ENCODE data around the gene CD276.

The CD276 gene

DNA sequence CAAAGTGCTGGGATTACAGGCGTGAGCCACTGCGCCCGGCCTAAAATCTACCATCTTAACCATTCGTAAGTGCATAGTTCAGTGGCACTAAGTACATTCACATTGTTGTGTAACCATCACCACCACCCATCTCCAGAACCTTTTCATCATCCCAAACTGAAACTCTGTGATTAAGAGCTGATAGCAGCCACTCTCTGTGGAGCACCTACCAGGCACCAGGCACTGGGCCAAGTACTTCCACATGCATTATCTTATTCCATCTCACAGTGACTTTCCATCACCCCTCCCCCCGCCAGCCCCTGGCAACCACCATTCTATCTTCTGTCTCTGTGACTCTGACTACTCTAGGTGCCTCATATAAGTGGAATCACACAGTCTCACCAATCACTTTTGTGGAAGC lies 71.3 kb downstream of the CD276 start:
- Histone ChIP-seq H3K9ac (no peak overlapping the region), H3K4me3 (ENCODE audit: low read depth, low read length) (no peak overlapping the region), H3K9me3 (ENCODE audit: control insufficient read depth, low read length) (no peaks in the 10 kb centered on the region), H3K79me2 (no peaks in the 10 kb centered on the region), H3K27ac (no peak overlapping the region), H3K36me3 (ENCODE audit: control insufficient read depth, insufficient read depth, low read length) (no peaks in the 10 kb centered on the region), H3K4me1 (no peaks in the 10 kb centered on the region), H2AFZ (no peak overlapping the region), H3K4me2 (ENCODE audit: low read length) (no peak overlapping the region), H3K27me3 (ENCODE audit: control insufficient read depth, insufficient read depth, low read length) (no peaks in the 10 kb centered on the region)
- TF ChIP-seq CTCF (IDR thresholded peaks at IDR 0.05), result no peak

DNA sequence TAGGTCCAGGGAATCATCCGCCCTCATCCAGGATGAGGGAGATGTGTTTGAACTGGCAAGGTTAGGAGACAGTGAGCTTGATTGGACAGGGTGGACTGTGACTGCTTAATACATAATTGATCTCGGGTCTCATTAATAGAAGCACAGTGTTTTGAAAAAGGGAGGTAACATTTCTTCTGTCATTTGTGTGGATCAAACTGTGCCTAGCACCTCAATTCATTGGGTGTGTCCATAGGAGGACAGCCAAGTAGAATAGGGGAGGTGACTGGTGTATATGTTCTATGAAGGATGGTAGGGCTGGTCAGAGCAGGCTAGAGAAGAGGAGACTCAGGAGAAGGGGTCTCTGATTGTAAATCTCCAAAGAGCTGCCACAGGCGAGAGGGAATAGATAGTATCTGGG lies 71.8 kb downstream of the CD276 start:
- H3K27ac ChIP-seq, result no peak overlapping the region
- no peak for TF ChIP-seq CTCF (IDR thresholded peaks at IDR 0.05)
- H3K79me2 ChIP-seq, result no peaks in the 10 kb centered on the region
- H3K4me2 ChIP-seq (ENCODE audit: low read length), result no peak overlapping the region
- H3K9ac ChIP-seq, result no peak overlapping the region
- H3K9me3 ChIP-seq (ENCODE audit: control insufficient read depth, low read length), result no peaks in the 10 kb centered on the region
- H2AFZ ChIP-seq, result no peak overlapping the region
- H3K4me3 ChIP-seq (ENCODE audit: low read depth, low read length), result no peak overlapping the region
- H3K4me1 ChIP-seq, result no peaks in the 10 kb centered on the region
- H3K36me3 ChIP-seq (ENCODE audit: control insufficient read depth, insufficient read depth, low read length), result no peaks in the 10 kb centered on the region
- H3K27me3 ChIP-seq (ENCODE audit: control insufficient read depth, insufficient read depth, low read length), result no peaks in the 10 kb centered on the region

GRCh38 chr15:73756390-73756789 lies 72.2 kb downstream of the CD276 start:
- H2AFZ ChIP-seq, result no peak overlapping the region
- H3K9ac ChIP-seq, result no peak overlapping the region
- no peaks in the 10 kb centered on the region for H3K27me3 ChIP-seq (ENCODE audit: control insufficient read depth, insufficient read depth, low read length)
- no peaks in the 10 kb centered on the region for H3K9me3 ChIP-seq (ENCODE audit: control insufficient read depth, low read length)
- H3K27ac ChIP-seq, result no peak overlapping the region
- H3K4me2 ChIP-seq (ENCODE audit: low read length), result no peak overlapping the region
- no peaks in the 10 kb centered on the region for H3K4me1 ChIP-seq
- no peaks in the 10 kb centered on the region for H3K36me3 ChIP-seq (ENCODE audit: control insufficient read depth, insufficient read depth, low read length)
- no peak for TF ChIP-seq CTCF (IDR thresholded peaks at IDR 0.05)
- no peaks in the 10 kb centered on the region for H3K79me2 ChIP-seq
- H3K4me3 ChIP-seq (ENCODE audit: low read depth, low read length), result no peak overlapping the region

GRCh38 chr15:73756947-73757513 lies 72.8 kb downstream of the CD276 start:
- H2AFZ ChIP-seq, result no peak overlapping the region
- no peaks in the 10 kb centered on the region for H3K79me2 ChIP-seq
- no peak overlapping the region for H3K4me3 ChIP-seq (ENCODE audit: low read depth, low read length)
- no peaks in the 10 kb centered on the region for H3K36me3 ChIP-seq (ENCODE audit: control insufficient read depth, insufficient read depth, low read length)
- H3K9me3 ChIP-seq (ENCODE audit: control insufficient read depth, low read length), result no peaks in the 10 kb centered on the region
- no peak overlapping the region for H3K27ac ChIP-seq
- H3K4me2 ChIP-seq (ENCODE audit: low read length), result no peak overlapping the region
- TF ChIP-seq CTCF (IDR thresholded peaks at IDR 0.05), result no peak
- H3K9ac ChIP-seq, result no peak overlapping the region
- no peaks in the 10 kb centered on the region for H3K27me3 ChIP-seq (ENCODE audit: control insufficient read depth, insufficient read depth, low read length)
- no peaks in the 10 kb centered on the region for H3K4me1 ChIP-seq

- Histone ChIP-seq H3K4me1 (no peaks in the 10 kb centered on the region), H3K36me3 (ENCODE audit: control insufficient read depth, insufficient read depth, low read length) (no peaks in the 10 kb centered on the region), H3K27me3 (ENCODE audit: control insufficient read depth, insufficient read depth, low read length) (no peaks in the 10 kb centered on the region), H3K27ac (no peak overlapping the region), H3K9me3 (ENCODE audit: control insufficient read depth, low read length) (no peaks in the 10 kb centered on the region), H3K9ac (no peak overlapping the region), H2AFZ (no peak overlapping the region), H3K4me2 (ENCODE audit: low read length) (no peak overlapping the region), H3K4me3 (ENCODE audit: low read depth, low read length) (no peak overlapping the region), H3K79me2 (no peaks in the 10 kb centered on the region)
- TF ChIP-seq CTCF (IDR thresholded peaks at IDR 0.05), result no peak
Observed at GRCh38 chr15:73757571-73757970, 73.4 kb downstream of the CD276 start.

Data from parathyroid adenoma (tissue), 2 donors.